ENCODE data around the gene KCNH1.
"Not testable (repeated sequence)": the region's sequence is repeated elsewhere in the genome, so short reads cannot be mapped to it uniquely, and the experiment has no call there.

Gene KCNH1

DNA sequence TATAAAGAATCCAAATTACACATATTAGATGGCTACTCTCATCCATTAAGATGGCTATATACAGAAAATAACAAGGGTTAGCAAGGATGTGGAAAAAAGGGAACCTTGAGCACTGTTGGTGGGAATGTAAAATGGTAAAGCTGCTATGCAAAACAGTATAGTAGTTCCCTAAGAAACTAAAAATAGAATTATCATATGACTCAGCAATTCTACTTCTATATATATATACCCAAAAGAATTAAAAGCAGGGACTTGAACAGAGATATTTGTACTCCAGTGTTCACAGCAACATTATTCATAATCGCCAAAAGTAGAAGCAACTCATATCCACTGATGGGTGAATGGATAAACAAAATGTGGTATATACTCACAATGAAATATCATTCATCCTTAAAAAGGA is 126.1 kb downstream of the KCNH1 start:
- no peak for FAIRE-seq

DNA sequence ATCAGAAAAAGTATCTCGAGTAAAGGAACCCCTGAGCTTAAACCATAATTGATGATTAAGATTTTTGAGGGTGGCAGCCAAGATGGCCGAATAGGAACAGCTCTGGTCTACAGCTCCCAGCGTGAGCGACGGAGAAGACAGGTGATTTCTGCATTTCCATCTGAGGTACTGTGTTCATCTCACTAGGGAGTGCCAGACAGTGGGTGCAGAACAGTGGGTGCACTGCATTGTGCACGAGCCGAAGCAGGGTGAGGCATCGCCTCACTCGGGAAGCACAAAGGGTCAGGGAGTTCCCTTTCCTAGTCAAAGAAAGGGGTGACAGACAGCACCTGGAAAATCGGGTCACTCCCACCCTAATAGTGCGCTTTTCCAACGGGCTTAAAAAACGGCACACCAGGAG is 138.0 kb downstream of the KCNH1 start:
- FAIRE-seq: not testable (repeated sequence)

DNA sequence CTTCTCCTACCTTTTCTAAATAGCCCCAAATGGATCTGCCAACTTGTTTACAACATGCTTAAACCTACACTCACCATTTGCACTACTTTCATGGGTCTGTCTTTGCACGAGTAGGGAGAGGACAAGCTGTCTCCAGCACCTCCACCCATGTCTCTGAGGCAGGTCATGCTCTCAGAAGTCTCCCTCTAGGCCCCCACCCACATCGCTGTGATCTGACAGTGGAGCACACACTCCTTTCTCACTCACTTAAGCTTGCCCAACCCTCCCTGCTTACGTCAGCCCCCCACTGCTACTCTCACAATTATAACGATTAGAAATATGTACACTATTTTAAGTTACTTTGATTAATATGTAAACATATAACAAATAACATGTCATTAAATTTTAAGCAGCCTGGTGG is 141.1 kb downstream of the KCNH1 start:
- no peak for FAIRE-seq

DNA sequence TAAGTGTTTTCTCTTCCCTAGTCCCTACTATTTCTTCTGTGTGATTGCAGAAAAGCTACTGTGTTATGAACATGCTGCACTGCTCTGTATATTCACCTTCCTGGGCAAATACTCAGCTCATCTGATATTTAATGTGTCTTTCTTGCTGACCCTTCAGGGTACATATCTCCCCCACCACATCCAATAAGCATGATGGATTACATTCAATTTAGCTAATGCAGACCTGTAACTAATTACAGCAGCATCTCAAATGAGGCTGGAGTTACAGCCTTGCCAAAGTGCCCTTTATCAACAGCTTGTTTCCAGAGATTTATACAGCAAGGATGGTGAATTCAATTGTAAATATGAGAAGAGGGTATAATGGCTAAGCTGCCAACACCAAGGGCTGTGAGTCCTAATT is 144.0 kb downstream of the KCNH1 start:
- FAIRE-seq: no peak

DNA sequence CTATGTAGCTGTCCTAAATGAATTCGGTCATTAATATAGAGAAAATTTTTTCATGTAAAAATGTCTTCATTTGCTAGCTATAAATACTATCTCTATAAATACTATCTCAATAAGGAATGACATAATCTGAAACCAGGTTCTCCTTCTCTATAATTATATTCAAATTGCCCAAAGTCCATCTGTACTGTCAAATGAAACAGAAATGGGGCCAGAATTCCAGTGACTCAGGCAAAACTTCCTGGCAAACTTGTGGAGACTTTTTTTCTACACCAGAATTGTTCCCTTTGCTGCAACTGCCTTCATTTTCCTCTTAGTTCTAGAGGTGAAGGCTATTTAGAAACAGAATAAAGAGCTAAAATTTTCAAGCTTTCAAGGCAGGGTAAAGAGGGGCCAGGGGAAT is 152.5 kb downstream of the KCNH1 start:
- FAIRE-seq: no peak

DNA sequence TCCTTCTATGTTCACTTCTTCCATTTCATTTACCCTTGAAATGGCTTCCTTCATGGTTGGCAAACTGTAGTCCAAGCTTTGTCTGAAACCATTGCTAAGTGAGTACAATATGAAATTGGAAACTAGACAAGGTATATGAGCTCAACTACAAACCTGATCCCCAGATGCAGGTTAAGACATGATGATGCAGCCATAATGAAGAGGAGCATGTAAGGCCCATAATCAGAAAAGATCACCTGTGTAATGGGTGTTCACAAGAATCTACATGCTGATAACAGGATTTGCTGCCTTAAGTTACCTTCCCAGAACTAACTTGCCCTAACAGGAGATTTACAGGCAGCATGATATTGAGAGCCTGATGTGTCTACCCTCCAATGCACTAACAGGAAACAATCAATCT is 153.9 kb downstream of the KCNH1 start:
- FAIRE-seq: no peak

DNA sequence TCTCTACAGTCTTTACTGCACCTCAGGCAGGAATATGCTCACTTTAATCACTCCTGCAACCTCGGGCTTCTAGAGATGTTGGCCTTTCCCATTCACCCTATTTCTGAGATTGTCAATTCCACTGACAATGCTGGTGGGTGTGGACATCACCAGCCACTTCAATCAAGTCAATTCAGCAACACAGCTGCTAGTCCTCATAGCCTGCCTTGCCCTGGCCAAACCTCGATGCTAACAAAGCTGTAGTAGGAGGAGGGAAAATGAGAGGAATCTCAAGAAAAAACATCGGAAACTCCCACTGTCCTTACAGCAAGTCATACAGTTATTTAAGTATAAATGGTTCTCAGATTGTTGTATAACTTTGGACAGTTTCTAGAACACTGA is 155.0 kb downstream of the KCNH1 start:
- no peak for FAIRE-seq

DNA sequence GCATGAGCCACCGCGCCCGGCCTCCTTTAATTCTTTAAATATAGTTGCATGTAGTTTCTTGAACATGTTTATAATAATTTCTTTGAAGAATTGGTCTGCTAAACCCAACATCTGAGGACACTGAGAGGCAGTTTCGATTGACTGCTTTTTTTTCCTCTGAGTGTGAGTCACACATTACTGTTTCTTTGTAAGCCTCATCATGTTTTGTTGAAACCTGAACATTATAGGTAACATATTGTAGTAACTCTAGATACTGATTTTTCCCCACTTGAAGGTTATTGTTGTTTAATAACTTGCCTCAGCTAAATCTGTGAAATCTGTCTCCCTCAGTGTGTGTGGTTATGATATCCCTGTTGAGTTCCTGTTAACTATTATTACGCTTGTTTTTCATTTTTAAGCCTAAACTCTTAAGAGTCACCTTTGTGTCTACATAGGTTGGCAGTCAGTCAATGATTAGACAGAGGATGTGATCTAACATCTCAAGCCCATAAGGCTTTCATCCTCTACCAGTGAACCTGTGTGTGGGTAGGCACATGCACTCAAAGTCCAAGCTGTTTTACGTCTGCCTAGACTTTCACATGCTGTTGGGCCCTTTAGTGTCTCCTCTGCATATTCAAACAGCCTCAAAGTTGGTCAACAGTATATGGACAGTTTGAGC is 155.5 kb downstream of the KCNH1 start:
- no peak for FAIRE-seq

DNA sequence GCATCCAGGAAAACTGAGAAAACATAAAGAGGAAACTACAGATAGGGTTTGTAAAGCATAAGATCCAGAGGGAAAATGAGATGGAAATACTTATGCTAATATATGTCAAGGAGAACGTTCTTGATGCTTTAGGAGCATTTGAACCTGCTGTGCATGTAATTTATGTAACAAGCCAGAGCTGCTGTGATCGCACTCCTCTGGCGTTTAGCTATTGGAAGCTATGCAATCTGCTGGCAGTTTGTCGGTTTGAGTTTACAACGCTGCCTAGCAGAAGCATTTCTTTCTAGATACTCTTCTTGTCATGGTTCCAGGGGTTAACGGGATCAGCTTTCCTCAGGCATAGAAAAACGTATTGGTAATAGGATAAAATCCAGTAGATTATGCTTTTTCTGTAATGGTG is 182.7 kb downstream of the KCNH1 start:
- FAIRE-seq: no peak

DNA sequence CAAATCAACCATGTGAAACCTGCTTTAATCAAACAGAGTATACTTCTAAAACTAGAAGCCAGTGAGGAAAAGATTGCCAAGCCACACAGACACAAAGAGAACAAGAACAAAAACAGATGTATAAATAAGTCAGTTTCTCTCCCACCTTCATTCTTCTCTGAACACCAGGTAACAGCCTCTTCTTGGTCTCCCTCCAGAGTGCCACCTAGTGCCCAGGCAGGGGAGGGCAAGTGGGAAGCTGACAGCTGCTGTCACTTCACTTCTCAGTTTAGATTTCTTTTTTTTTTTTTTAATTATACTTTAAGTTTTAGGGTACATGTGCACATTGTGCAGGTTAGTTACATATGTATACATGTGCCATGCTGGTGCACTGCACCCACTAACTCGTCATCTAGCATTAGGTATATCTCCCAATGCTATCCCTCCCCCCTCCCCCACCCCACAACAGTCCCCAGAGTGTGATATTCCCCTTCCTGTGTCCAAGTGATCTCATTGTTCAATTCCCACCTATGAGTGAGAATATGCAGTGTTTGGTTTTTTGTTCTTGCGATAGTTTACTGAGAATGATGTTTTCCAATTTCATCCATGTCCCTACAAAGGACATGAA is 183.9 kb downstream of the KCNH1 start:
- FAIRE-seq: not testable (repeated sequence)

DNA sequence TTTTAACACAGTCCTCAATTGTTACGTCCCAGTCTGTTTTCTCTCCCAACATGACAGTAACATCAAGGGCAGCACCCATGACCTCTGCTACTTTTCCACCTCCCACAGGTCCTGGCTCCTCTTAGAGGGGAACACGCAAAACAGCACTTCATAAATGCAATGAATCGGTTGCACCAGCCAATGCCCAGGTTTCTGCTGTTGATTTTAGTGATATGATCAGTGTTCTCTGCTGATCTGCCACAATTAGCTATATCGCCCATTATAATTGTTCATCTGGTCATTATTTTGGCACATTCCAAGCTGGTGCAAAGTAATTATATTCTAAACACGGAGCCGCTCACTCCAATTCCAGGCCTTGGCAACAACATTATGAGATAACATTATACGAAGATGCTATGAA is 184.5 kb downstream of the KCNH1 start:
- FAIRE-seq: no peak

DNA sequence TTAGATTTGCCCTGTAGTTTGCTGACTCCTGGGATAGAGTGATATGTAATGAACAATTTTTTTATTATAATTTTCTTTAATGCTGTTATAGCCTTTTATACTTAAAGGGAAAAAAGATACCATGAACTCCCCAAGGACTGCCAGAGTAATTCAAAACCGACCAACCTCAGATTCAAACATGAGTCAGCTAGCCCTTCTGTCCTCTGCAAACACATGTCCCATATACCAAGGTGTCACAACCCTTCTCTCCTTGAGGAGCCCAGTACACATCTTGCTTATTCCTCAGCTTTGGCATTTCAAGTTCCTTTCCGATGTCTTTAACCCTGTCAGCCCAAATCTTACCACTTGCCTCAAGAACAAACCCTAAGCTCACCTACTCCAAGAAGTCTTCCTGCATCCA is 184.9 kb downstream of the KCNH1 start:
- FAIRE-seq: no peak

DNA sequence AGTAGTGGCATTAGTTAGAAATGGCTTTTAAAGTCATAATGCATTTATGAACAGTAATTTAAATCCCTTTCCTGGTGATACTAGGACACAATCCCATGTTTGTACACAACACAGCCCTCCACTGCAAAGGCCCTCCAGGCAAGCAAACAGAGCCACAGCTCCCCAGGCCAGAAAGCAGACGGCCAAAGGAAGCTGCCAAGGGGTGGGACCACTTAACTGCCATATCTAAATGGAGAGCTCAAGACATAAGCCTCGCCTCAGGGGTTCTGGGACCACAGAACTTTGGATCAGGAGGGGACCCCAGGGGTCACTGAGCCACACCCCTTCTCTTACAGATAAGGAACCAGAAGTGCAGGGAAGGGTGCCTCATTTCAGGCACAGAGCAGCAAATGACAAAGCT is 189.7 kb downstream of the KCNH1 start:
- FAIRE-seq: no peak

DNA sequence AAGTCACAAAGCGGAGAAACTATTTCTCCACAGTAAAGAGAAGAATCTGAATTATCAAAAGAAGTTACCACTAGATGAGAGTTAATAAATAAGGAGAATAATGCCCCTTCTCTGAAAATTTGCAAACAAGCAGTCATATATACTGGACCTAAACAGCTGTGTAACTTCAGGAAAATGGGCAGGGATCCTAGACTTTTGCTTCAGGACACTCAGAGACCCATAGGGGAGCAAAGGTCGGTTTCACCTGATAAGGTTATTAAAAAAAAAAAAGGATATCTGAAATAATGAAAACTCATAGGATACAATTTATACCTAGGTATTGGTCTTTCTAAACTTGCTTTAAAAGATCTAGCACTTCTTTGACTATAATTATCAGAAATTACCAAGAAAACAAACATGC is 191.4 kb downstream of the KCNH1 start:
- FAIRE-seq: no peak

DNA sequence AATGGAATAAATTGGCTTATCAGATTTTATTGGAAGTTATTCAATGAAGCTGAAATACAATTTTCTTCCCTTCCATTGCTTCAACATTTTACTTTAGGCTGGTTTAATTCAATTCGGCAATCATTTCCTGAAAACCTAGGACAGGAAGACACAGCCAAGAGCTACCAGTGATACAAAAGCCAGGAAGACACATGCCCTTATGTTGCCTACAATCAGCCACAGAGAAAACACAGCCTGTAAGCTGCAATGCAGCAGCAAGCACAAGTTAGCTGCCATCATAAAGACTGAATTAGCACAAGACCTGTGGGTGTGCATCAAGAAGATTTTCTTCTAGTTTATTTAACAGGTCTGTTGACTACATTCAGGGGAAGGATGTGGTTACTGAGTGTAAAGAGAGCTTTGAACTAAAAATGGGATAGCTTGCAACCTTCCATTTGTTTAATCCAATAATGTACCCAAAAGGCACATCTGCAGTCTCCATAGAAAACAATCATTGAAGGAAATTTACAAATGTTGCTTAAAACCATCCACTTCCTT is 193.8 kb downstream of the KCNH1 start:
- no peak for FAIRE-seq

DNA sequence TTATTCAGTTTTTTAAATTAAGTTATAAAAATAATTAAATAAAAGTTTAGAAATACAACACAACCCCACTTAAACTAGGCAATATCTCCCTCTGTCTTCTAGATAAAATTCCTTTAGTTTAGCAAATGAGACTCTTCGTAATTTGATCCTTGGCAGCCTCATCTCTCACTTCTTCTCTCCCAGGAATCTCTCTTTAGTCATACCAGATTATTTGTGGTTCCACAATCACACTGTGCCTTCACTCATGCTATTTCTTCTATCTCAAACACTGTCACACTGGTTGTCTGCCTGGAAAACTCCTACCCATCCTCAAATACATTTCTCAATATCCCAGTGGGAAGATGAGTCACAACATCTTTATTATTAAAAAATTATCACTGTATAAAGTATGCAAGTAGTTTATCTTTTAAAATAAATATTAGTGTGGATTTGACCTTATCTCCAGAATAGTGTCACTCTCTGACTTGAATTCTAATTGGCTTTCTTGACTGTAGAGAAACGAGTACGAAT is 195.5 kb downstream of the KCNH1 start:
- FAIRE-seq: no peak

DNA sequence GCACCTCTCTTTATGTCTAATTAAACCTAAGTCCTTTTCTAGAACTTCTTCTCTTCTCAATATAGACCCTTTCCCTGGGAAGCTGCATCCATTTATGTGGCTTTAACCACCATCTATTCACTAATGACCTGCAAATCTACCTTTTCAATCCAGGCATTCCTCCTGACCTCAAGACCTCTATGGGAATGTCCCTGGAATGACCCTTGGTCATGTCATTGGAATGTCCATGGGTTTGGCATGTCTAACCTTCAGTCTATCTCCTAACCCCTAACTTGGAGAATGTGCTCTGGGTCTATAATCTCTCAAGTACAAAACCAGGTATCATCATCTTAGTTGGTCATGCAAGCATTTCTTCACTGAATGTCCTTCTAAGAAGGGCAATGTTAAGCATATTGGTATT is 196.1 kb downstream of the KCNH1 start:
- FAIRE-seq: no peak

DNA sequence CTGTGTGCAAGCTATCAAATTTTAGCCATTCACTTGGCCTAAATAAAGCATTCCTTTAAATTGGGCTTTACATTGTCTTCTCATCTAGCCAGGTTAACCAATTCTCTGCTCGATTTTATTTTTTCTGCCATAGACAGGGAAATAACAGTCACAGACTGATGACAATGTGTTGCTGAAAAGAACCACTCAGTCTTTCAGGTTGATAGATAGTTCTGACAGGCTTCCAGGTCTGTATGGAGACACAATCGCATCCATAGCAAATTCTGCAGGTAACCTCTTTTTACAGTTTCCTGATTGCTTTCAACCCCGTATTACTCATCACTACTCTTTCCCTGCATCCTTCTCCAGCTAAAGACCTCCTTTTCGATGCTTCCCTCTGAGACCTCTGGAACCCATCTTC is 198.0 kb downstream of the KCNH1 start:
- no peak for FAIRE-seq

DNA sequence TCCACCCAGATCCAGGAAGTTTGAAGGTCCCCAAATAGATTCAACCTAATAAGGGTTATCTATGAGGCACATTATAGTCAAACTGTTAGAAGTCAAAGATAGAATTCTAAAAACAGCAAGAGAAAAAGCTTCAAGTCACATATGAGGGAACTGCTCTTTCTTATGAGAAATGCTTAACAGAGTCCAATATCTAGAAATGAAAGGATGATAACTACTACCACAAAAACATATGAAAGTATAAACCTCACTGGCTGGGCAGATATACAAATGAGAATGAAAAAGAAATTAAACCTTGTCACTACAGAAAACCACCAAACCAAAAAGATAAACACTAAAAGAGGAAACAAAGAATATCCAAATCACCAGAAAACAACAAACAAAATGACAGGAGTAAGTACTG is 201.8 kb downstream of the KCNH1 start:
- no peak for FAIRE-seq

DNA sequence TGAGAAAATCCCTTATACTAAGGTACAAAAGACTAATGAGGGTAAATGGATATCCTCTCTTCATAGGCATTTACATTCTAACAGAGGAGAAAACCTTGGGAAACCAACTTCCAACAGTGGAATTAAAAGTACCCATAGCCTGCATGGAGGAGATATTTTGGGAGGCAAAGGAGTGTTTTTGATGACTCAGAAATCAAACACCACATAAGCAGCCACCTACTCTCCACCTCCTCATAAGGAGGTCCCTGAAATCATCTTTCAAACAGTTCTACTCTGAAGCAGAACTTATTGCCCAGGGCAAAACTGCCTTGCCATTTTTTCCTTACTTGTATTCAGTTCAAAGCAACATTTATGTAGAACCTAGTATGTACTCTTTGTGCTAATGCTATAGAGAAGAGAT is 211.3 kb downstream of the KCNH1 start:
- FAIRE-seq: no peak

DNA sequence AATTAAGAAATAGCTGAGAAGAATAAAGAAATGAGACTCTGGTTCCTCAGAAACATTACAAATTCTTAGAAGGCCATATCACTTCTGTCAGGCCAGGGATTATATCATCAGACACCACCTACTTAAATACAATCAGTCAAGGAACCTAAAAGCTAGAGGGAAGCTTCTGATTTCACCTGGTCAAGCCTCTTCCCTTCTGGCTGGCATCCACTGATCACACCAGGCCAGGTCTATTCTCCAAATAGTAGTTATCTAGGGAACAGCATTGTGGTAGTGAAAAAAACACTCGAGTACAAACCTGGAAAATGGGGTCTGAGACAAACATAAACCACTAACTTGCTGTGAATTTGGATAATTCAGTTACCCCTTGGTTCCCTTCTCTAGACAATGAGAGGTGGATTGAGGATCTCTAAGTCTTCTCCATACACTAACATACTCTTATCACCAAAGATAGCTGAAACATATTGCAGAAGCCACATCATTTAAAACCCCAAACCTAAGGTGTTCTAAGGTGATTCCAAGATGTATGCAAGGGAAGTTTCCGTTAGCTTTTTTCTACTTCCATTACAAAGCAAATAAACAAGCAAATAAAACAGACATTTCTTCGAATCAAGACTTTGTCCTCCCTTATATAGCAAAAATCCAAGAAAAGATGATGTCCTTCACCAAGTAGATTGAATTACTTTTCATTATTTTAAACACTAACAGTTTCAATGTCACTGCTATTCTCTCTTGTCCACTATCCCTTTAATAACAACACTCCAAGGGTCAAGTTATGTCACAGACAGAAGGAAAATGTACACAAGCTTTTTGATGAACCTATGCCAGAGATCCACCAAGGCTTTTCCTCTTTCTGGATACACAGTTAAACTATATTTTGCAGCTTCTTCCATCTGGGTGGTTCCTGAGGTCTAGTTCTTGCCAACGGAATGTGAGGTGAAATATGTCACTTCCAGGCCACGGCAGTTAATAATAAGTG is 212.9 kb downstream of the KCNH1 start:
- FAIRE-seq: no peak

DNA sequence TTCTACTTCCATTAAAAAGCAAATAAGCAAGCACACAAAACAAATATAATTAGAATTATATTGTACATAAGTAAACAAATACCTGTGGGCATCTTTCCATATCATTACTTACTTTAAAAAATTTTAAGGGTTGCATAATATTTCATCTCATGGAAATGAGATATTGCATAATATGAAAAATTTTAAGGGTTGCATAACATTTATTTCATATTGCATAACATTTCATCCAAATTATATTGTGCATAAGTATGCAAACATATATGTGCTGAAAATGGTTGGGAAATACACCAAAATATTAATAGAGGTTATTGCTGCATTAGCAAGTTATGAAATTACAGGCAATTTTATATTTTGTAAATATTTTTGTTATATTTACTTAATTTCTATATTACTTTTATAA is 213.7 kb downstream of the KCNH1 start:
- peak; percentile 63 for FAIRE-seq

DNA sequence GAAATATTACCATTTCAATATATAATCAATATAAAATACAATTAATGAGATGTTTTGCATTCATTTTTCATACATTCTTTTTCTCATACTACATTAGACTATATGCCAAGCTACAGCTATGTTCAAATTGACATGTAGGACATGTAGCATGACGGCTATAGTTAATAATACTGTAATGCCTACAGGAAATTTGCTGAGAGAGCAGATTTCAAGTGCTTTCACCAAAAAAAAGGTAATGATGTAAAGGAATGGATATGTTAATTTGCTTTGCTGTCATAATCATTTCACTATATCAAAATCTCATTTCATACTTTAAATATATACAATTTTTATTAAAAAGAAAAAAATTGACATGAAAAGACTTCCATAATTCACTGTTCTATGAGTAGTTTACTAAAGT is 215.1 kb downstream of the KCNH1 start:
- FAIRE-seq: no peak

Measured in G401.6 (cell line).